Measurements from ENCODE around the gene PDE6B. TPM values are rescaled to one million over a fixed set of nuclear protein-coding genes. Genes with fewer than 3 reads are reported as not detected.

PDE6B gene
- total RNA-seq, 1 experiment from 2014 or later = 10.8 TPM

DNA sequence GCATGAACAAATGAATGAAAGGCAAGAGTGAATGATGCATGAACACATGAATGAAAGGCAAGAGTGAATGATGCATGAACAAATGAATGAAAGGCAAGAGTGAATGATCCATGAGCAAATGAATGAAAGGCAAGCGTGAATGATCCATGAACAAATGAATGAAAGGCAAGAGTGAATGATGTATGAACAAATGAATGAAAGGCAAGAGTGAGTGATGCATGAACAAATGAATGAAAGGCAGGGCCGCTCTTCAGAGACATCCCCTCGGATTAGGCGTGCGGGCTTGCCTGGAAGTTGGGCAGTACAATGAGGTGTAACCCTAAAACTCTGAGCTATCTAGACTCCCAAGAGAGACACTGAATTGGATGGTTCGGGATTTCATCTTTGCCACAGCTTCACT, 84.0 kb downstream of the PDE6B start:
- no peak overlapping the region for H3K27ac Mint-ChIP-seq
- no peak overlapping the region for H4K5ac ChIP-seq (ENCODE audit: insufficient read length, low read depth, low read length)
- H2BK5ac ChIP-seq (ENCODE audit: insufficient read length, low read length) = no peak overlapping the region
- H3K4me1 Mint-ChIP-seq = peaks cover 3 to 5% of the 10 kb centered on the region in 2 experiments; a peak in 3 of 4 replicates
- no peak overlapping the region for H3K23ac ChIP-seq (ENCODE audit: insufficient read length, low read depth, low read length)
- no peak overlapping the region for H2AK5ac ChIP-seq (ENCODE audit: insufficient read length, low read length)
- H2AFZ ChIP-seq (ENCODE audit: low read length) = no peak overlapping the region
- no CpG with 5 or more reads among the region's 6 CpGs for WGBS (ENCODE audit: extremely low coverage, insufficient read length, low lambda C conversion rate)
- H2BK20ac ChIP-seq (ENCODE audit: low read depth, low read length, poor library complexity, severe bottlenecking) = no peak overlapping the region
- no peak overlapping the region for H3K9ac ChIP-seq (ENCODE audit: extremely low read depth, insufficient read length, low read length)
- peaks cover 17% of the 10 kb centered on the region for H3K79me1 ChIP-seq (ENCODE audit: insufficient read depth, low read depth, low read length, poor library complexity, severe bottlenecking)
- no peak overlapping the region for H3K56ac ChIP-seq (ENCODE audit: insufficient read length, low read depth, low read length)
- no peak overlapping the region for H2BK12ac ChIP-seq (ENCODE audit: insufficient read length, low read depth, low read length)
- H2BK15ac ChIP-seq (ENCODE audit: low read depth, low read length) = no peak overlapping the region
- H3K27me3 ChIP-seq (ENCODE audit: insufficient read depth, low read length) = no peaks in the 10 kb centered on the region; the same call in 1 of the 2 replicates
- peaks cover 39% of the 10 kb centered on the region; the same call in 1 of the 2 replicates for H3K79me2 ChIP-seq (ENCODE audit: insufficient read depth, low read length)
- H3K14ac ChIP-seq (ENCODE audit: insufficient read depth, low read length) = no peak overlapping the region
- H3K4me1 ChIP-seq (ENCODE audit: insufficient read depth, low read length) = no peaks in the 10 kb centered on the region
- H3K4me3 Mint-ChIP-seq = no peak overlapping the region
- no peak overlapping the region for H2BK120ac ChIP-seq (ENCODE audit: low read depth, low read length, poor library complexity, severe bottlenecking)
- TF ChIP-seq, protein P1, sequence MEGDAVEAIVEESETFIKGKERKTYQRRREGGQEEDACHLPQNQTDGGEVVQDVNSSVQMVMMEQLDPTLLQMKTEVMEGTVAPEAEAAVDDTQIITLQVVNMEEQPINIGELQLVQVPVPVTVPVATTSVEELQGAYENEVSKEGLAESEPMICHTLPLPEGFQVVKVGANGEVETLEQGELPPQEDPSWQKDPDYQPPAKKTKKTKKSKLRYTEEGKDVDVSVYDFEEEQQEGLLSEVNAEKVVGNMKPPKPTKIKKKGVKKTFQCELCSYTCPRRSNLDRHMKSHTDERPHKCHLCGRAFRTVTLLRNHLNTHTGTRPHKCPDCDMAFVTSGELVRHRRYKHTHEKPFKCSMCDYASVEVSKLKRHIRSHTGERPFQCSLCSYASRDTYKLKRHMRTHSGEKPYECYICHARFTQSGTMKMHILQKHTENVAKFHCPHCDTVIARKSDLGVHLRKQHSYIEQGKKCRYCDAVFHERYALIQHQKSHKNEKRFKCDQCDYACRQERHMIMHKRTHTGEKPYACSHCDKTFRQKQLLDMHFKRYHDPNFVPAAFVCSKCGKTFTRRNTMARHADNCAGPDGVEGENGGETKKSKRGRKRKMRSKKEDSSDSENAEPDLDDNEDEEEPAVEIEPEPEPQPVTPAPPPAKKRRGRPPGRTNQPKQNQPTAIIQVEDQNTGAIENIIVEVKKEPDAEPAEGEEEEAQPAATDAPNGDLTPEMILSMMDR (conservative IDR thresholded peaks at IDR 0.05) = no peak
- no peak overlapping the region for H4K8ac ChIP-seq (replicated peaks; ENCODE audit: insufficient read length, low read depth, low read length)
- H3K9me3 ChIP-seq (ENCODE audit: control insufficient read depth, low read depth, low read length) = no peaks in the 10 kb centered on the region
- H3K4ac ChIP-seq (ENCODE audit: low read depth, low read length) = no peak overlapping the region
- peaks cover 4% of the 10 kb centered on the region for H4K20me1 ChIP-seq (ENCODE audit: control insufficient read depth, insufficient read depth, insufficient read length)
- peaks cover 7% of the 10 kb centered on the region for H3K27me3 Mint-ChIP-seq (ENCODE audit: low read depth)
- no peak overlapping the region for H4K91ac ChIP-seq (ENCODE audit: insufficient read length, low read depth, low read length)
- no peak overlapping the region for H3K18ac ChIP-seq (ENCODE audit: insufficient read length, low read depth, low read length)
- H3K36me3 Mint-ChIP-seq (ENCODE audit: insufficient read depth in 1 of 3, low read depth in 3 of 3) = peaks cover 24 to 30% (median 28%) of the 10 kb centered on the region in 3 experiments
- peaks cover 0 to 4% of the 10 kb centered on the region in 2 experiments; a peak in 2 of 5 replicates for H3K9me3 Mint-ChIP-seq
- DNase-seq = no peak
- H3K23me2 ChIP-seq (ENCODE audit: insufficient read length, low read depth, low read length, poor library complexity, severe bottlenecking) = no peaks in the 10 kb centered on the region
- no peak overlapping the region for H3T11ph ChIP-seq (ENCODE audit: low read length)
- no peak overlapping the region for H3K27ac ChIP-seq (ENCODE audit: insufficient read length, low read depth, low read length)
- H3K4me2 ChIP-seq (ENCODE audit: insufficient read depth, insufficient read length, low read length) = no peak overlapping the region

Data from H9 (cell line).